DMS53 (cell line): ENCODE measurements around the gene IQCH.

ENCODE experiments used
- DNase-seq: peaks from one replicate; lab custom pipeline; 2025; lab: John Stamatoyannopoulos, UW

The IQCH gene

GRCh38 chr15:67254238-67255175 is at the start of gene IQCH, which contains the start of gene AAGAB:
TSS of gene IQCH (plus strand) at chr15:67254786. CDS start at chr15:67254897, 111 bp downstream.
TSS of gene AAGAB (minus strand) at chr15:67254661. CDS start at chr15:67254631, 30 bp downstream.
- DNase-seq: peak; percentile 96

- DNase-seq: no peak
Observed at GRCh38 chr15:67207555-67208207, 46.9 kb upstream of the IQCH start.

- DNase-seq: no peak
Observed at GRCh38 chr15:67208396-67208795, 46.2 kb upstream of the IQCH start.

- DNase-seq: no peak
Observed at GRCh38 chr15:67210555-67211168, 43.9 kb upstream of the IQCH start.

GRCh38 chr15:67212684-67213367 is 41.8 kb upstream of the IQCH start:
- no peak for DNase-seq

GRCh38 chr15:67215102-67215501 is 39.5 kb upstream of the IQCH start:
- no peak for DNase-seq

- no peak for DNase-seq
Observed at GRCh38 chr15:67216859-67217258, 37.7 kb upstream of the IQCH start.

GRCh38 chr15:67218428-67218827 is 36.2 kb upstream of the IQCH start:
- DNase-seq: no peak

GRCh38 chr15:67219288-67219687 is 35.3 kb upstream of the IQCH start:
- DNase-seq: no peak

GRCh38 chr15:67224889-67225288 is 29.7 kb upstream of the IQCH start:
- no peak for DNase-seq

- no peak for DNase-seq
Observed at GRCh38 chr15:67225336-67225735, 29.2 kb upstream of the IQCH start.

GRCh38 chr15:67227431-67227830 is 27.2 kb upstream of the IQCH start:
- no peak for DNase-seq

GRCh38 chr15:67227846-67228245 is 26.7 kb upstream of the IQCH start:
- no peak for DNase-seq

GRCh38 chr15:67228286-67228685 is 26.3 kb upstream of the IQCH start:
- DNase-seq: no peak

- DNase-seq: no peak
Observed at GRCh38 chr15:67230504-67230903, 24.1 kb upstream of the IQCH start.

- DNase-seq: no peak
Observed at GRCh38 chr15:67232591-67232990, 22.0 kb upstream of the IQCH start.

GRCh38 chr15:67240235-67241131 is 14.1 kb upstream of the IQCH start:
- DNase-seq: peak; percentile 57

- no peak for DNase-seq
Observed at GRCh38 chr15:67241132-67241855, 13.3 kb upstream of the IQCH start.

GRCh38 chr15:67242708-67243111 is 11.9 kb upstream of the IQCH start:
- no peak for DNase-seq

GRCh38 chr15:67244971-67245478 is 9.6 kb upstream of the IQCH start:
- DNase-seq: no peak
